OCI-LY1 (cell line): Measurements from ENCODE around the gene CUTC.

Source experiments
- EZH2 ChIP-seq: fragments of 200-600 bp; sonication (generic), shearing (Covaris generic); IDR thresholded peaks from 2 replicates; pipeline ENCODE4 v1.8.0; 2017; ENCODE audit warnings: borderline replicate concordance, mixed run types, mild to moderate bottlenecking, antibody characterized with exemption, low read length, moderate library complexity, mixed read lengths
- TF ChIP-seq, protein P1 (sequence below): fragments of 200-600 bp; sonication (generic), shearing (Covaris generic); IDR thresholded peaks from 2 replicates; pipeline ENCODE4 v1.5.1; 2017; ENCODE audit warnings: mild to moderate bottlenecking, antibody characterized with exemption, low read length, moderate library complexity, mixed read lengths

DNA sequence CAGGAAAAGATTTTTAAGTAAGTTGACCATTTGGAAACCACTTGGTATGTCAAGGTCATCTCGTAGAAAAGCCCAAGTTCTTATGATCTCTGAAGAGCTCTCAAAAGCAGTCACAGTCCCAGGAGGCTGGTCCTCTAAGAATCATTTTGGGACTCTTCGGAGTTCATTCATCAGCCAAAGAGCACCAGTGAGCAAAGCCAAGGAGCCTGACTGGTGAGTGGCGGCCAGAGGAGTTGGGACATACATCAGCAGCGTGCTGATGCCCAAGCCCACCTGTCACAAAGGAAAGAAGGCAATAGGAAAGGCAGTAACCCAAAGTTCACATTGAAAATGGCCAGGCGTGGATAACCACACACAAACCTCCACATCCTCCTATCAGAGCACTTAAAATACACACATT, 17.6 kb upstream of the CUTC start:
- TF ChIP-seq, protein P1, sequence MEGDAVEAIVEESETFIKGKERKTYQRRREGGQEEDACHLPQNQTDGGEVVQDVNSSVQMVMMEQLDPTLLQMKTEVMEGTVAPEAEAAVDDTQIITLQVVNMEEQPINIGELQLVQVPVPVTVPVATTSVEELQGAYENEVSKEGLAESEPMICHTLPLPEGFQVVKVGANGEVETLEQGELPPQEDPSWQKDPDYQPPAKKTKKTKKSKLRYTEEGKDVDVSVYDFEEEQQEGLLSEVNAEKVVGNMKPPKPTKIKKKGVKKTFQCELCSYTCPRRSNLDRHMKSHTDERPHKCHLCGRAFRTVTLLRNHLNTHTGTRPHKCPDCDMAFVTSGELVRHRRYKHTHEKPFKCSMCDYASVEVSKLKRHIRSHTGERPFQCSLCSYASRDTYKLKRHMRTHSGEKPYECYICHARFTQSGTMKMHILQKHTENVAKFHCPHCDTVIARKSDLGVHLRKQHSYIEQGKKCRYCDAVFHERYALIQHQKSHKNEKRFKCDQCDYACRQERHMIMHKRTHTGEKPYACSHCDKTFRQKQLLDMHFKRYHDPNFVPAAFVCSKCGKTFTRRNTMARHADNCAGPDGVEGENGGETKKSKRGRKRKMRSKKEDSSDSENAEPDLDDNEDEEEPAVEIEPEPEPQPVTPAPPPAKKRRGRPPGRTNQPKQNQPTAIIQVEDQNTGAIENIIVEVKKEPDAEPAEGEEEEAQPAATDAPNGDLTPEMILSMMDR: no peak
- no peak for TF ChIP-seq EZH2
